Hepatocyte (in vitro differentiated cells): Measurements from ENCODE around the gene USP48.

Experiments used
- EZH2 ChIP-seq: fragments of 200-600 bp; sonication (generic); IDR thresholded peaks from 2 replicates; pipeline ENCODE4 v1.6.1; 2016; ENCODE audit warnings: antibody characterized with exemption, mild to moderate bottlenecking, borderline replicate concordance
- EZH2phosphoT487 ChIP-seq: fragments of 200-600 bp; sonication (generic); IDR thresholded peaks from one replicate; pipeline ENCODE4 v1.6.1; 2018; ENCODE audit warnings: antibody characterized with exemption, mild to moderate bottlenecking, low read depth, moderate library complexity; ENCODE audit not compliant: unreplicated experiment, severe bottlenecking
- TF ChIP-seq, protein P1 (sequence below): fragments of 200-600 bp; sonication (generic); IDR thresholded peaks from 2 replicates; pipeline ENCODE4 v1.5.1; 2016; ENCODE audit warnings: antibody characterized with exemption, mild to moderate bottlenecking; ENCODE audit not compliant: poor library complexity

- TF ChIP-seq, protein P1, sequence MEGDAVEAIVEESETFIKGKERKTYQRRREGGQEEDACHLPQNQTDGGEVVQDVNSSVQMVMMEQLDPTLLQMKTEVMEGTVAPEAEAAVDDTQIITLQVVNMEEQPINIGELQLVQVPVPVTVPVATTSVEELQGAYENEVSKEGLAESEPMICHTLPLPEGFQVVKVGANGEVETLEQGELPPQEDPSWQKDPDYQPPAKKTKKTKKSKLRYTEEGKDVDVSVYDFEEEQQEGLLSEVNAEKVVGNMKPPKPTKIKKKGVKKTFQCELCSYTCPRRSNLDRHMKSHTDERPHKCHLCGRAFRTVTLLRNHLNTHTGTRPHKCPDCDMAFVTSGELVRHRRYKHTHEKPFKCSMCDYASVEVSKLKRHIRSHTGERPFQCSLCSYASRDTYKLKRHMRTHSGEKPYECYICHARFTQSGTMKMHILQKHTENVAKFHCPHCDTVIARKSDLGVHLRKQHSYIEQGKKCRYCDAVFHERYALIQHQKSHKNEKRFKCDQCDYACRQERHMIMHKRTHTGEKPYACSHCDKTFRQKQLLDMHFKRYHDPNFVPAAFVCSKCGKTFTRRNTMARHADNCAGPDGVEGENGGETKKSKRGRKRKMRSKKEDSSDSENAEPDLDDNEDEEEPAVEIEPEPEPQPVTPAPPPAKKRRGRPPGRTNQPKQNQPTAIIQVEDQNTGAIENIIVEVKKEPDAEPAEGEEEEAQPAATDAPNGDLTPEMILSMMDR, result no peak
- no peak for TF ChIP-seq EZH2
- no peak for TF ChIP-seq EZH2phosphoT487
These were observed 95.8 kb downstream of the USP48 start for GRCh38 chr1:21687081-21687529.
